ENCODE data around the gene GDAP1L1. TPM values are rescaled to one million over a fixed set of nuclear protein-coding genes. Genes with fewer than 3 reads are reported as not detected.

The GDAP1L1 gene
- total and polyA plus RNA-seq, 2 donors (not counting 3 experiments of a cell fraction or from before 2014, with no cell fraction given), result not detected

DNA sequence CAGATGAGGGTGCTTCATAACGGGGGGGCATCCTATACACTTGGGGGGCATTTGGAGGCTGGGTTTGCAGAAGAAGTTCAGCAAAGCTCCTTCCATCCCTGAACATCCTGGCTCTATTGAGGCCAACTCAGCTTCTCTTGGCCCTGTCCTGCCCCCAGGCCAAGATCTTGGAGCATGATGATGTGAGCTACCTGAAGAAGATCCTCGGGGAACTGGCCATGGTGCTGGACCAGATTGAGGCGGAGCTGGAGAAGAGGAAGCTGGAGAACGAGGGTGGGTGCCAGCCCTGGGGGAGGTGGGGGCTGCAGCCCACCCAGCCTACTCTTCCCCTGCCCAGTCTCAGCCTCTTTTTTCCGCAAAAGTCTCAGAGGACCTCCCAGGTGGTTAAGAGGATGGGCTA, 17.2 kb downstream of the GDAP1L1 start:
- ChIA-PET POLR2A (no interaction called here), CTCF (interaction anchor here (0.8 to 1.1 kb wide), 2 partner anchors 17 to 47 kb away, joined by 3 to 4 read pairs; partner anchors contain the start of gene GDAP1L1)
- no peak overlapping the region for H3K4me2 ChIP-seq (ENCODE audit: insufficient read depth, low read length)
- H3K9me3 ChIP-seq (replicated peaks; ENCODE audit: control insufficient read depth, insufficient read depth, low read length), result no peaks in the 10 kb centered on the region
- H3K9ac ChIP-seq (replicated peaks; ENCODE audit: extremely low read depth, insufficient read depth, low read length), result no peak overlapping the region
- no peaks in the 10 kb centered on the region for H3K36me3 ChIP-seq (ENCODE audit: control insufficient read depth in 2 of 2, extremely low read depth in 1 of 2, insufficient read depth in 2 of 2, low read length in 2 of 2)
- H4K20me1 ChIP-seq (replicated peaks; ENCODE audit: control insufficient read depth, extremely low read depth, insufficient read depth, low read length), result no peaks in the 10 kb centered on the region
- no TSS peak for BruUV-seq (replicated peaks)
- no peaks in the 10 kb centered on the region for H3K79me2 ChIP-seq (ENCODE audit: control insufficient read depth, insufficient read depth, low read length)
- no peak for FAIRE-seq
- DNase-seq (ENCODE audit: low read depth, low spot score), result no peak
- no peak for TF ChIP-seq POLR2A (IDR thresholded peaks at IDR 0.05; ENCODE audit: low read depth, low read length)
- no peak for TF ChIP-seq EZH2 (IDR thresholded peaks at IDR 0.05; ENCODE audit: borderline replicate concordance, low read depth, low read length, severe bottlenecking)
- no peak for TF ChIP-seq POLR2AphosphoS5 (IDR thresholded peaks at IDR 0.05; ENCODE audit: insufficient read depth, low read depth, low read length)
- no peak for TF ChIP-seq GATA2 (IDR thresholded peaks at IDR 0.05; ENCODE audit: insufficient read depth, insufficient read length, low read depth, low read length)
- TF ChIP-seq, protein P1, sequence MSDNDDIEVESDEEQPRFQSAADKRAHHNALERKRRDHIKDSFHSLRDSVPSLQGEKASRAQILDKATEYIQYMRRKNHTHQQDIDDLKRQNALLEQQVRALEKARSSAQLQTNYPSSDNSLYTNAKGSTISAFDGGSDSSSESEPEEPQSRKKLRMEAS (IDR thresholded peaks at IDR 0.05; ENCODE audit: insufficient read depth, insufficient read length), result no peak
- TF ChIP-seq JUN (IDR thresholded peaks at IDR 0.05; ENCODE audit: borderline replicate concordance, insufficient read depth, insufficient read length, low read depth), result no peak
- no peak for TF ChIP-seq FOS (IDR thresholded peaks at IDR 0.05; ENCODE audit: borderline replicate concordance, insufficient read depth, low read length)
- TF ChIP-seq, protein P2, sequence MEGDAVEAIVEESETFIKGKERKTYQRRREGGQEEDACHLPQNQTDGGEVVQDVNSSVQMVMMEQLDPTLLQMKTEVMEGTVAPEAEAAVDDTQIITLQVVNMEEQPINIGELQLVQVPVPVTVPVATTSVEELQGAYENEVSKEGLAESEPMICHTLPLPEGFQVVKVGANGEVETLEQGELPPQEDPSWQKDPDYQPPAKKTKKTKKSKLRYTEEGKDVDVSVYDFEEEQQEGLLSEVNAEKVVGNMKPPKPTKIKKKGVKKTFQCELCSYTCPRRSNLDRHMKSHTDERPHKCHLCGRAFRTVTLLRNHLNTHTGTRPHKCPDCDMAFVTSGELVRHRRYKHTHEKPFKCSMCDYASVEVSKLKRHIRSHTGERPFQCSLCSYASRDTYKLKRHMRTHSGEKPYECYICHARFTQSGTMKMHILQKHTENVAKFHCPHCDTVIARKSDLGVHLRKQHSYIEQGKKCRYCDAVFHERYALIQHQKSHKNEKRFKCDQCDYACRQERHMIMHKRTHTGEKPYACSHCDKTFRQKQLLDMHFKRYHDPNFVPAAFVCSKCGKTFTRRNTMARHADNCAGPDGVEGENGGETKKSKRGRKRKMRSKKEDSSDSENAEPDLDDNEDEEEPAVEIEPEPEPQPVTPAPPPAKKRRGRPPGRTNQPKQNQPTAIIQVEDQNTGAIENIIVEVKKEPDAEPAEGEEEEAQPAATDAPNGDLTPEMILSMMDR (IDR thresholded peaks at IDR 0.05; ENCODE audit: extremely low read depth in 1 of 2, insufficient read depth in 1 of 2, low read depth in 1 of 2, low read length in 2 of 2), result no peak
- TF ChIP-seq MYC (IDR thresholded peaks at IDR 0.05; ENCODE audit: low read depth, low read length), result no peak
- H3K4me3 ChIP-seq (replicated peaks in 1 of 3; ENCODE audit: insufficient read depth in 1 of 3, low read depth in 1 of 3, low read length in 3 of 3), result no peak overlapping the region
- no peaks in the 10 kb centered on the region for H3K4me1 ChIP-seq (ENCODE audit: control insufficient read depth, extremely low read depth, insufficient read depth, low read length)
- no peak overlapping the region for H3K27ac ChIP-seq (ENCODE audit: insufficient read depth, low read depth, low read length)
- intact Hi-C loops (cut with micrococcal nuclease) (no loop called here), dilution Hi-C loops (cut with MboI; ENCODE audit: extremely low pct_ligation_motif_present, low sequenced_read_pairs) (no loop called here)
- H3K27me3 ChIP-seq (ENCODE audit: control insufficient read depth in 2 of 2, insufficient read depth in 2 of 2, low read length in 2 of 2), result no peaks in the 10 kb centered on the region
- no peaks in the 10 kb centered on the region for H3K9me1 ChIP-seq (replicated peaks; ENCODE audit: control insufficient read depth, extremely low read depth, insufficient read depth, low read length)
- no peak overlapping the region for H2AFZ ChIP-seq (ENCODE audit: low read depth, low read length)
